Posterior cingulate gyrus (tissue), 11 donors: ENCODE measurements around the gene PTPRD.
"Not testable (repeated sequence)": the region's sequence is repeated elsewhere in the genome, so short reads cannot be mapped to it uniquely, and the experiment has no call there.

Experiments used
- DNase-seq, 10 donors: peaks; one replicate each; pipeline versions ENCODE4 v3.0.0 to v3.0.0-alpha.2; 2020 to 2021; ENCODE audit warnings: mixed read lengths in 3 of 10
- intact Hi-C: fragments of 100-400 bp; cut with DNase I; formaldehyde crosslinking; loops from one replicate; pipeline ENCODE4 v1.15.1; 2023

The PTPRD gene

GRCh38 chr9:8697565-8697964, 1915.2 kb downstream of the PTPRD start:
- intact Hi-C loops, DNase-seq: not testable (repeated sequence)

GRCh38 chr9:8696516-8696915, 1916.3 kb downstream of the PTPRD start:
- intact Hi-C loops, result no loop called here
- DNase-seq, result no peak

DNA sequence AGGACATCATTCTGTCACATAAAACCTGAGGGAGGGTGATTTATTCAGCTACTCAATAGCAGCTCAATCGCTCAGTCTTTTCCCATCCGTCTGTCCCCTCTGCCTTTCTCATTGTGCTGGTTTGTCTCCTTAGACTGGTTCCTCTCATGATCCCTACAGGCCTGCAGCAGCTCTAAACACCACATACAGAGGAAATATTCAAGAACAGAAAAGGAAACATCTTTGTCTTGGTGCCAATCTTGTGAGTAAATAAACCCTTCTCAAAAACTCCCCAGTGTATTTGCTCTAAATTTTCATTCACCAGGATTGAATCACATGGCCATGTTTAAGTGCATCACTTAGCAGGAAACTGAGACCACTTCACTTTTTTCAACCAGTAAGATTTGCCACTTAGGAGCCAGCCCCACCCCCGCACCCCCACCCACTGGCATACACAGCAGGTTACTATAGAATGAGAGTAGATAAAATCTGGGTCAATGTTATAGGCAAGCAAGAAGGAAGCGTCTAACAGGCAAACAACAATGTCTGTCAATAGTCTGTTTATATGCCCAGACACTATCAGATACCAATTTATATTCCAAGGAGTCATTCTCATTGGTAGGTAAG, 1917.7 kb downstream of the PTPRD start:
- intact Hi-C loops, result no loop called here
- no peak for DNase-seq

- intact Hi-C loops, result no loop called here
- DNase-seq, result no peak
Observed at GRCh38 chr9:8693464-8693863, 1919.3 kb downstream of the PTPRD start.

- intact Hi-C loops, result no loop called here
- DNase-seq, result no peak
Observed at GRCh38 chr9:8686516-8686915, 1926.3 kb downstream of the PTPRD start.

GRCh38 chr9:8685825-8686224, 1927.0 kb downstream of the PTPRD start:
- intact Hi-C loops, result no loop called here

DNA sequence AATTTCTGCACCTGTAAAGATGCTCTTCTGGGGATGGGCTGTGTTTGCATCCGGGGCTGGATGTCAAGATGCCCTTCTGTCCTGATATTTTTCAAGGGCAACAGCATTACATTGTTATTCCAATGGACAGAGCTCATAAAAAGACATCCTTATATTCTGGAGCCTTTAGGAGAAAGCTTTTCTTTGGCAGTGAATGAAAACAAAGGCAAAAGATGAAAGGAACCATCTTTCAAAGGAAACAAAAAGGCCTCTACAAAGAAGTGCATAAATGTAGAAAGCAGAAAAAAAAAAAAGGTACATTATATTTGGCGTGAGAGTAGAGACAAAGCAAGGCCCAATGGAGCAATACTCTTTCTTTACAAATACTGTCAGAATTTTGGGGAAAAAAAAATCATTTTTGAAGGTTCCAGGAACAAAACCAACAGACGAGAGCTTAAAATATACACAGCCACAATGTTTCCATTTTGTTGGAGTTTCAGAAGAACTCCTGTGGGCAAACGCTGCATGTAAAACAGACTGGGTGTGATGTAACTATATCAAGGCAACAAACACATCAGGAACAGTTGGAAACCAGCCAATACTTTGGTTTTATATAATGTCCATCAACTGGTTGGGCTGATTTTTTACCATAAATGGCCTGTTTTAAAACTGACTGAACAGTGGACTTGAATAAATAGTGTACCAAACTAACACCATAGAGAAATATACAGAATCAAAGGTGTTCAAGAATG, 1927.7 kb downstream of the PTPRD start:
- DNase-seq, result no peak
- intact Hi-C loops, result no loop called here

More at GRCh38 chr9:8685825-8686224, 1927.0 kb downstream of the PTPRD start:
- no peak for DNase-seq

GRCh38 chr9:8683496-8683895, 1929.3 kb downstream of the PTPRD start:
- intact Hi-C loops, result no loop called here
- DNase-seq, result peak in 1 of 10 donors; percentile 24

- no peak for DNase-seq
- intact Hi-C loops, result no loop called here
Observed at GRCh38 chr9:8680658-8681057, 1932.1 kb downstream of the PTPRD start.

GRCh38 chr9:8680157-8680556, 1932.6 kb downstream of the PTPRD start:
- intact Hi-C loops, result no loop called here
- no peak for DNase-seq

- no peak for DNase-seq
- intact Hi-C loops, result no loop called here
Observed at GRCh38 chr9:8679371-8679822, 1933.4 kb downstream of the PTPRD start.

- peak in 1 of 10 donors; percentile 46 for DNase-seq
- intact Hi-C loops, result no loop called here
Observed at GRCh38 chr9:8677741-8678140, 1935.1 kb downstream of the PTPRD start.

GRCh38 chr9:8674536-8674935, 1938.3 kb downstream of the PTPRD start:
- DNase-seq, result no peak
- intact Hi-C loops, result no loop called here

- intact Hi-C loops, result no loop called here
- no peak for DNase-seq
Observed at GRCh38 chr9:8673830-8674229, 1939.0 kb downstream of the PTPRD start.

DNA sequence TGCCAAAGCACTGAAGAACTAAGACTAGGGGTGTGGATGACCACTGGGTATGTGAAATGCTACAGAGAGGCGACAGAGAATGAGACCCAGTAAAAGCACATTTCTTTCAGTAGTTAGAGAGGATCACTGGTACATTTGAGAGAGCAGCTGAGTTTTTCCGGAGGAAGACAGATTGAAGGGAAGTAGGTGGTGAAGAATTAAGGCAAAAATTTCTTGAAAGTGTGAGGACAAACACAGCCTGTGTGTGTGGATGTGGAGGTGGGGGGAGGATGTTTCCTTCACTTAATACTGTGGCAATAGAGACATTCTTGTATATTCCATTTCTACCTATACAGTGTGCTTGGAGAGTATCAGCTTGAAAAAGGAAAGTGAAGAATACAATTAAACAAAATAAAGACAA, 1942.1 kb downstream of the PTPRD start:
- no peak for DNase-seq
- intact Hi-C loops, result no loop called here

GRCh38 chr9:8668751-8669150, 1944.1 kb downstream of the PTPRD start:
- intact Hi-C loops, result no loop called here
- no peak for DNase-seq

DNA sequence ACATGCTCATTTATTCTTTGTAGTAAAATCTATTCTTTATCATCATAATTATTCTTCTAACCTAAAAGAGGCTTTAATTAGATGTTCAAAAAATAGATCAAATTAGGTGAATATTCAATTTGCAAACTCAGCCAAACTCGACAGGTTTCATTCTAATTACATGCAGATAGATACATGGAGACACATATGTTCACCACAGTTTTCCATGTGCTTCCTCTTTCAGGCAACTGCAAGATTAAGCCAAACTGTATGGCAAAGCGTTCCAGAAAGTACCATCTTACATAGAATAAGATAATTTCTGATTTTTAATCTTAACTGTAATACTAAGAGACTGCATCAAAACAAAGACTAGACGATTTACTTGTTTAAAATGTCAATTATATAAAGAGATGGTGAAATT, 1944.6 kb downstream of the PTPRD start:
- intact Hi-C loops, result no loop called here
- no peak for DNase-seq

DNA sequence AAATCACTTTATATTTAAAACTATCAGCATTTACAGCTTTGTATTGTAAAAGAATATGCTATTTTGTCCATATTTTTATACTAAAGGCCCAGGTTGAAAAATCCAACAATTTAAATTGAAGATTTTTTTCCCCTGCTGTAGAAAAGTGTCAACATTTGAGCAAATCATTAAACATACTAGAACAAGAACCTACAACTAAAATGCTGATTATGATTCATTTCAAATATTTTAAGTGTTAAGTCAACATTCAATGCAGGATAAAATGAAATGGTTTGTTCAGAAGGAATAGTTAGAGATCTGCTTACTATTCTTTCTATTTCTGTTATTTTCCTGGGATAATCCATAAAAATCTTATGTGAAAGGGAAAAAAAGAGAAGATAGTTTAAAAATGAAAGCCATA, 1946.7 kb downstream of the PTPRD start:
- intact Hi-C loops, result no loop called here
- DNase-seq, result no peak

GRCh38 chr9:8660383-8660782, 1952.4 kb downstream of the PTPRD start:
- DNase-seq, result peak in 2 of 10 donors; percentile 33 to 38
- intact Hi-C loops, result no loop called here

GRCh38 chr9:8659108-8659507, 1953.7 kb downstream of the PTPRD start:
- peak in 1 of 10 donors; percentile 48 for DNase-seq
- intact Hi-C loops, result no loop called here

- intact Hi-C loops, result no loop called here
Observed at GRCh38 chr9:8655071-8655470, 1957.7 kb downstream of the PTPRD start.

DNA sequence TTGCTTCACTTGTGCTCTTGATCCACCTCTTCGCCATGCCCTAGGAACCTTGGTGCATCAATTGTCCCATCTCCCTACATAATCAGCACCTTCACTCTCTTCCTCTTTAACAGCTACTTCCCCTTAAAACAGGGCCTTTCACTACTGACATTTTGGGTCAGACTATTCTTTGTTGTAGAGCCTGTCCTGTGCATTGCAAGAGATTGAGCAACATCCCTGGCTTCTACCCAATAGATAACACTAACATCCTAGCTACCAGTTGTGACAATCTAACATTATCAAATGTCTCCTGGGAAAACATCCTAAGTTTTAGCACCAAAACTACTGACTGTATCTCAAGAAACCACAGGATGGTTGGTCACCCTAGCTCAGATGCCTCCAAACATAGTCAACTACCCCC, 1958.9 kb downstream of the PTPRD start:
- intact Hi-C loops, result no loop called here
- DNase-seq, result no peak

More at GRCh38 chr9:8655071-8655470, 1957.7 kb downstream of the PTPRD start:
- DNase-seq, result no peak
